ENCODE measurements around the gene CFAP46. TPM values are rescaled to one million over a fixed set of nuclear protein-coding genes. Genes with fewer than 3 reads are reported as not detected.

CFAP46 gene
- total RNA-seq, 3 donors from 2014 or later (not counting 1 experiment from before 2014, with no cell fraction given): 0.35 TPM; not detected in 2

DNA sequence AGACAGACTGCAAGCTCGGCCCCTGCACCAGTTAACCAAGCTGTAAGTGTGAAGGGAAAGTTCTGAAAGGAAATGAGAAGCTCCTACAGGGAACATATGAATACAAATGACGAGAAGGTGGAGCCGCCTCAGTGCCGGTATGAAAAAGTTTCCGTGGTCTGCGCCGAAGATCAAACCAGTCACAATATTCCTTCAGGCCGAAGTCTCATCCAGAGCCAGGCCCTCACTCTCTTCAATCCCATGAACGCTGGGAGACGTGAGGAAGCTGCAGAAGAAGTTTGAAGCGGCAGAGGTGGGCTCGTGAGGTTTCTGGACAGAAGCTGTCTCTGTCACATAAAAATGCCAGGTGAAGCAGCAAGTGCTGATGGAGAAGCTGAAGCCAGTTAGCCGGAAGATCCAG, 71.9 kb downstream of the CFAP46 start:
- no peaks in the 10 kb centered on the region for H3K36me3 Mint-ChIP-seq
- no peaks in the 10 kb centered on the region for H3K36me3 ChIP-seq (ENCODE audit: control insufficient read depth, insufficient read depth, low read length)
- H3K27ac Mint-ChIP-seq: no peak overlapping the region
- H3K4me1 Mint-ChIP-seq: peaks cover 0 to 7% of the 10 kb centered on the region in 2 donors
- H3K27me3 ChIP-seq (ENCODE audit: control insufficient read depth, insufficient read depth, low read length): no peaks in the 10 kb centered on the region
- TF ChIP-seq, protein P1, sequence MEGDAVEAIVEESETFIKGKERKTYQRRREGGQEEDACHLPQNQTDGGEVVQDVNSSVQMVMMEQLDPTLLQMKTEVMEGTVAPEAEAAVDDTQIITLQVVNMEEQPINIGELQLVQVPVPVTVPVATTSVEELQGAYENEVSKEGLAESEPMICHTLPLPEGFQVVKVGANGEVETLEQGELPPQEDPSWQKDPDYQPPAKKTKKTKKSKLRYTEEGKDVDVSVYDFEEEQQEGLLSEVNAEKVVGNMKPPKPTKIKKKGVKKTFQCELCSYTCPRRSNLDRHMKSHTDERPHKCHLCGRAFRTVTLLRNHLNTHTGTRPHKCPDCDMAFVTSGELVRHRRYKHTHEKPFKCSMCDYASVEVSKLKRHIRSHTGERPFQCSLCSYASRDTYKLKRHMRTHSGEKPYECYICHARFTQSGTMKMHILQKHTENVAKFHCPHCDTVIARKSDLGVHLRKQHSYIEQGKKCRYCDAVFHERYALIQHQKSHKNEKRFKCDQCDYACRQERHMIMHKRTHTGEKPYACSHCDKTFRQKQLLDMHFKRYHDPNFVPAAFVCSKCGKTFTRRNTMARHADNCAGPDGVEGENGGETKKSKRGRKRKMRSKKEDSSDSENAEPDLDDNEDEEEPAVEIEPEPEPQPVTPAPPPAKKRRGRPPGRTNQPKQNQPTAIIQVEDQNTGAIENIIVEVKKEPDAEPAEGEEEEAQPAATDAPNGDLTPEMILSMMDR (IDR thresholded peaks at IDR 0.05): no peak
- H3K4me3 ChIP-seq (ENCODE audit: low read length): no peak overlapping the region
- no peaks in the 10 kb centered on the region for H3K9me3 ChIP-seq (ENCODE audit: control insufficient read depth, insufficient read depth, low read length)
- intact Hi-C loops (cut with micrococcal nuclease): no loop called here
- peaks cover 7 to 24% of the 10 kb centered on the region in 2 donors for H3K27me3 Mint-ChIP-seq (ENCODE audit: low read depth in 2 of 2)
- no peak overlapping the region for H3K4me3 Mint-ChIP-seq
- DNase-seq (no peak), ATAC-seq (no peak)
- H3K9me3 Mint-ChIP-seq: no peaks in the 10 kb centered on the region
- no peak overlapping the region for H3K27ac ChIP-seq (ENCODE audit: low read length)
- H3K4me1 ChIP-seq (ENCODE audit: control insufficient read depth, insufficient read depth, low read length): peaks cover 1% of the 10 kb centered on the region
- WGBS (ENCODE audit: insufficient coverage): 92% methylated on average over 13 of the region's 13 CpGs

GRCh38 chr10:132869621-132870020, 72.7 kb downstream of the CFAP46 start:
- peaks cover 0 to 15% of the 10 kb centered on the region in 2 donors for H3K4me1 Mint-ChIP-seq
- Histone ChIP-seq H3K9me3 (ENCODE audit: control insufficient read depth, insufficient read depth, low read length) (no peaks in the 10 kb centered on the region), H3K27ac (ENCODE audit: low read length) (no peak overlapping the region), H3K4me1 (ENCODE audit: control insufficient read depth, insufficient read depth, low read length) (peaks cover 8% of the 10 kb centered on the region), H3K4me3 (ENCODE audit: low read length) (no peak overlapping the region), H3K27me3 (ENCODE audit: control insufficient read depth, insufficient read depth, low read length) (no peaks in the 10 kb centered on the region), H3K36me3 (ENCODE audit: control insufficient read depth, insufficient read depth, low read length) (no peaks in the 10 kb centered on the region)
- H3K9me3 Mint-ChIP-seq: no peaks in the 10 kb centered on the region
- peaks cover 3 to 19% of the 10 kb centered on the region in 2 donors for H3K27me3 Mint-ChIP-seq (ENCODE audit: low read depth in 2 of 2)
- H3K36me3 Mint-ChIP-seq: no peaks in the 10 kb centered on the region
- WGBS (ENCODE audit: insufficient coverage): 92% methylated on average over 16 of the region's 16 CpGs
- no peak overlapping the region for H3K4me3 Mint-ChIP-seq
- TF ChIP-seq, protein P1 (IDR thresholded peaks at IDR 0.05): no peak
- intact Hi-C loops (cut with micrococcal nuclease): no loop called here
- DNase-seq (no peak), ATAC-seq (no peak)
- H3K27ac Mint-ChIP-seq: no peak overlapping the region

DNA sequence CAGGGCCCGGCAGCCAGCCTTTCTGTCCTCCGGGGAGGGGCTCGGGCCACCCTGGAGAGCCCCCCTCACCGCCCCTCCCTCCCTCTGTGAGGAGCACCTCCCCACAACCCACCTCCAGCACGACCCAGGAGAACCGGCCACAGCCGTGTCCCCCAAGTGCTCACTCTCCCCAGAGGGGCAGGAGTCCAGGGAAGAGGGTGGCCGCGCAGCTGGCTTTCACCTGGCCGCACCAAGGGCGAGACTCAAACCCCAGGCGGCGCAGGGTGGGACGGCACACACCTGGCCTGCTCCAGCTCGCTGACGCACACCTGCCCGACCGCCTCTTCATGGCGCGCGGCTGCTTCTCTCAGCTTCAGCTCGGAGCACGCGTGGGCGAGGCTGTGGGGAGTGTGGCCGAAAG, 73.4 kb downstream of the CFAP46 start:
- peaks cover 0 to 16% of the 10 kb centered on the region in 2 donors for H3K4me1 Mint-ChIP-seq
- no peaks in the 10 kb centered on the region for H3K27me3 ChIP-seq (ENCODE audit: control insufficient read depth, insufficient read depth, low read length)
- H3K36me3 ChIP-seq (ENCODE audit: control insufficient read depth, insufficient read depth, low read length): no peaks in the 10 kb centered on the region
- ATAC-seq (no peak), DNase-seq (no peak)
- H3K4me3 Mint-ChIP-seq: no peak overlapping the region
- TF ChIP-seq, protein P1 (IDR thresholded peaks at IDR 0.05): no peak
- H3K4me1 ChIP-seq (ENCODE audit: control insufficient read depth, insufficient read depth, low read length): peaks cover 8% of the 10 kb centered on the region
- H3K36me3 Mint-ChIP-seq: no peaks in the 10 kb centered on the region
- peaks cover 3 to 18% of the 10 kb centered on the region in 2 donors for H3K27me3 Mint-ChIP-seq (ENCODE audit: low read depth in 2 of 2)
- no peak overlapping the region for H3K4me3 ChIP-seq (ENCODE audit: low read length)
- H3K9me3 ChIP-seq (ENCODE audit: control insufficient read depth, insufficient read depth, low read length): no peaks in the 10 kb centered on the region
- WGBS (ENCODE audit: insufficient coverage): 90% methylated on average over 26 of the region's 26 CpGs
- no peak overlapping the region for H3K27ac Mint-ChIP-seq
- intact Hi-C loops (cut with micrococcal nuclease): no loop called here
- no peaks in the 10 kb centered on the region for H3K9me3 Mint-ChIP-seq
- H3K27ac ChIP-seq (ENCODE audit: low read length): no peak overlapping the region

Data from natural killer cell (primary cell).